Measurements from ENCODE around the gene GABRR2.
A peak's percentile ranks its signal among the peaks of the same experiment; 100 is the strongest.
"Not testable (repeated sequence)": the region's sequence is repeated elsewhere in the genome, so short reads cannot be mapped to it uniquely, and the experiment has no call there.

GABRR2 gene

GRCh38 chr6:89311853-89312531, 3.1 kb downstream of the GABRR2 start:
- TF ChIP-seq, protein P1, sequence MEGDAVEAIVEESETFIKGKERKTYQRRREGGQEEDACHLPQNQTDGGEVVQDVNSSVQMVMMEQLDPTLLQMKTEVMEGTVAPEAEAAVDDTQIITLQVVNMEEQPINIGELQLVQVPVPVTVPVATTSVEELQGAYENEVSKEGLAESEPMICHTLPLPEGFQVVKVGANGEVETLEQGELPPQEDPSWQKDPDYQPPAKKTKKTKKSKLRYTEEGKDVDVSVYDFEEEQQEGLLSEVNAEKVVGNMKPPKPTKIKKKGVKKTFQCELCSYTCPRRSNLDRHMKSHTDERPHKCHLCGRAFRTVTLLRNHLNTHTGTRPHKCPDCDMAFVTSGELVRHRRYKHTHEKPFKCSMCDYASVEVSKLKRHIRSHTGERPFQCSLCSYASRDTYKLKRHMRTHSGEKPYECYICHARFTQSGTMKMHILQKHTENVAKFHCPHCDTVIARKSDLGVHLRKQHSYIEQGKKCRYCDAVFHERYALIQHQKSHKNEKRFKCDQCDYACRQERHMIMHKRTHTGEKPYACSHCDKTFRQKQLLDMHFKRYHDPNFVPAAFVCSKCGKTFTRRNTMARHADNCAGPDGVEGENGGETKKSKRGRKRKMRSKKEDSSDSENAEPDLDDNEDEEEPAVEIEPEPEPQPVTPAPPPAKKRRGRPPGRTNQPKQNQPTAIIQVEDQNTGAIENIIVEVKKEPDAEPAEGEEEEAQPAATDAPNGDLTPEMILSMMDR (IDR thresholded peaks at IDR 0.05; ENCODE audit: low read depth, low read length, missing control alignments): peak; percentile 76
- Histone ChIP-seq H3K36me3 (replicated peaks) (no peaks in the 10 kb centered on the region), H3K27me3 (replicated peaks) (peaks cover 2% of the 10 kb centered on the region), H3K4me3 (ENCODE audit: low read depth, low read length) (no peak overlapping the region), H3K27ac (no peak overlapping the region)
- in situ Hi-C loops (cut with HindIII; ENCODE audit: low pct_ligation_motif_present, low sequenced_read_pairs): no loop called here
- peak; percentile 33 for DNase-seq

- no peak for DNase-seq
- in situ Hi-C loops (cut with HindIII; ENCODE audit: low pct_ligation_motif_present, low sequenced_read_pairs): no loop called here
- Histone ChIP-seq H3K36me3 (replicated peaks) (no peaks in the 10 kb centered on the region), H3K27me3 (replicated peaks) (peaks cover 3% of the 10 kb centered on the region), H3K27ac (no peak overlapping the region), H3K4me3 (ENCODE audit: low read depth, low read length) (no peak overlapping the region)
- TF ChIP-seq, protein P1 (IDR thresholded peaks at IDR 0.05; ENCODE audit: low read depth, low read length, missing control alignments): no peak
Measured at GRCh38 chr6:89311530-89311852, 3.6 kb downstream of the GABRR2 start.

- no peak for DNase-seq
- Histone ChIP-seq H3K27me3 (replicated peaks) (peaks cover 3% of the 10 kb centered on the region), H3K4me3 (ENCODE audit: low read depth, low read length) (no peak overlapping the region), H3K27ac (no peak overlapping the region), H3K36me3 (replicated peaks) (no peaks in the 10 kb centered on the region)
- TF ChIP-seq, protein P1 (IDR thresholded peaks at IDR 0.05; ENCODE audit: low read depth, low read length, missing control alignments): no peak
- in situ Hi-C loops (cut with HindIII; ENCODE audit: low pct_ligation_motif_present, low sequenced_read_pairs): no loop called here
Measured at GRCh38 chr6:89310929-89311328, 4.2 kb downstream of the GABRR2 start.

DNA sequence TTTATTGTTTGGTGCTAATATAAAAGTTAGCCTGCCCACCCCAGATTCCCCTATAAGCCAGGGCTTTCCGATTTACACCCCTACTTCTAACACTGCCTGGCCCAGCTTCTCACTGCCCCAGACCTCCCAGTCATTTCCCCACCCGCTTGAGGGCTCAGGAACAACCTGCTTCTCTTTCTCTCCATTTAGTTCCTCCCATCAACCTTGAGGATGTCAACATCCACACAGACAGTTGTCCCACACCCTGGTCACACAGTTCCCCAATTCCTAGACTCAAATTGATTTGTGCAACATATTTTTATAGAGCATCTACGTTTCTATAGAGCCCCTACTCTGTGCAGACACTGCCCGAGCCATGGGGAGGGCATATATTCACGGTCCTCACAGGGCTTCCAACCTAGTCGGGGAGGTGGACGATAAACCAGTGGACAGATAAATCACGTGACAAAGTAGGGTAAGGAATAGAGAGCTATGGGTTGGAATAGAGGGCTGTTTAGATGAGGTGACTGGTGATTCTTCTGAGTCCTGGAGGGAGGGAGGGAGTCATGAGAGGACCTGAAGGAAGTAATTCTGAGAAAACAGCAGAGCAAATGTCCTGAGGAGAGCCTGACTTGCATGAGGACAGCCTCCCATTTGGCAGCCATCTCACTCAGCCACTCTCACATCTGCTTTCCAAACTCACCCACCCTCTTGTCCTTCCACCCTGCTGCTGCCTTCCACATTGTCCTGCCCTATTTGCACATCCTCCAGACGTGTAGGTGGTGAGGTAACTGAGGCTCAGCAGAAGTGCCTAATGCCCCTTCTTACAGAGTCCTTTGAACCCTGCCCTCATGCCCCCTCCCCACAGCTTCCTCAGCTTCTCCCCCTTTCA, 6.3 kb downstream of the GABRR2 start:
- TF ChIP-seq, protein P1 (IDR thresholded peaks at IDR 0.05; ENCODE audit: low read depth, low read length, missing control alignments): no peak
- H3K27me3 ChIP-seq (replicated peaks): peaks cover 5% of the 10 kb centered on the region
- H3K36me3 ChIP-seq (replicated peaks): no peaks in the 10 kb centered on the region
- no peak overlapping the region for H3K27ac ChIP-seq
- H3K4me3 ChIP-seq (ENCODE audit: low read depth, low read length): no peak overlapping the region
- no peak for DNase-seq
- in situ Hi-C loops (cut with HindIII; ENCODE audit: low pct_ligation_motif_present, low sequenced_read_pairs): no loop called here

DNA sequence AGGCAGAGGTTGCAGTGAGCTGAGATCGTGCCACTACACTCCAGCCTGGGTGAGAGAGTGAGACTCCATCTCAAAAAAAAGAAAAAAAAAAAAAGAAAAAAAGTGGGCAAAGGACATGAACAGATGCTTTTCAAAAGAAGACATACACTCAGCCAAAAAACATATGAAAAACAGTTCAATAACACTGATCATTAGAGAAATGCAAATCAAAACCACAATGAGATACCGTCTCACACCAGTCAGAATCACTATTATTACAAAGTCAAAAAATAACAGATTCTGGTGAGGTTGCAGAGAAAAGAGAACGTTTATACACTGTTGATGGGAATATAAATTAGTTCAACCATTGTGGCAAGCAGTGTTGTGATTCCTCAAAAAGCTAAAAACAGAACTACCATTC, 10.6 kb downstream of the GABRR2 start:
- in situ Hi-C loops (cut with HindIII; ENCODE audit: low pct_ligation_motif_present, low sequenced_read_pairs); H3K27ac ChIP-seq; DNase-seq; H3K36me3 ChIP-seq (replicated peaks); H3K4me3 ChIP-seq (ENCODE audit: low read depth, low read length): not testable (repeated sequence)
- peaks cover 12% of the 10 kb centered on the region for H3K27me3 ChIP-seq (replicated peaks)

- Histone ChIP-seq H3K36me3 (replicated peaks) (no peaks in the 10 kb centered on the region), H3K27ac (no peak overlapping the region)
- TF ChIP-seq, protein P1 (IDR thresholded peaks at IDR 0.05; ENCODE audit: low read depth, low read length, missing control alignments): no peak
Measured at GRCh38 chr6:89302936-89303335, 12.2 kb downstream of the GABRR2 start.

More at GRCh38 chr6:89302936-89303335, 12.2 kb downstream of the GABRR2 start:
- Histone ChIP-seq H3K27me3 (replicated peaks) (peaks cover 12% of the 10 kb centered on the region), H3K4me3 (ENCODE audit: low read depth, low read length) (no peak overlapping the region)
- in situ Hi-C loops (cut with HindIII; ENCODE audit: low pct_ligation_motif_present, low sequenced_read_pairs): no loop called here
- DNase-seq: no peak
